ENCODE measurements around the gene SLC25A47. TPM values are rescaled to one million over a fixed set of nuclear protein-coding genes. Genes with fewer than 3 reads are reported as not detected.

The SLC25A47 gene
- total and polyA plus RNA-seq, 2 of the 4 experiments (the other 2 are of a cell fraction): not detected

GRCh38 chr14:100298551-100299237 is 24.4 kb upstream of the SLC25A47 start:
- Histone ChIP-seq H2BK20ac (ENCODE audit: low read depth, low read length) (no peak overlapping the region), H2BK5ac (ENCODE audit: low read depth, low read length, poor library complexity, severe bottlenecking) (no peak overlapping the region), H2AFZ (replicated peaks; ENCODE audit: low read length, poor library complexity) (no peak overlapping the region), H3K4me1 (ENCODE audit: control insufficient read depth, insufficient read depth, low read length) (peaks cover 15% of the 10 kb centered on the region), H3K27ac (ENCODE audit: insufficient read depth, low read length) (no peak overlapping the region), H2AK9ac (replicated peaks; ENCODE audit: low read depth, low read length, poor library complexity) (no peak overlapping the region), H3K4me3 (ENCODE audit: insufficient read depth, low read depth, low read length) (no peak overlapping the region), H3K79me1 (ENCODE audit: low read depth in 1 of 2, low read length in 2 of 2) (peaks cover 14 to 81% of the 10 kb centered on the region in 2 experiments), H4K91ac (ENCODE audit: insufficient read depth, low read depth, low read length) (no peak overlapping the region), H3K36me3 (ENCODE audit: control insufficient read depth, insufficient read depth, low read length) (peaks cover 19% of the 10 kb centered on the region; the same call in 1 of the 2 replicates), H2AK5ac (ENCODE audit: low read depth, low read length) (no peak overlapping the region), H3K9me1 (ENCODE audit: insufficient read depth, low read length) (peaks cover 6% of the 10 kb centered on the region), H2BK120ac (ENCODE audit: low read depth, low read length) (no peak overlapping the region), H3K23ac (ENCODE audit: low read depth, low read length) (no peak overlapping the region), H3K4me2 (ENCODE audit: low read depth, low read length) (no peak overlapping the region), H4K5ac (ENCODE audit: low read depth, low read length) (no peak overlapping the region), H2BK15ac (ENCODE audit: low read depth, low read length) (no peak overlapping the region), H3K4ac (ENCODE audit: low read depth, low read length) (no peak overlapping the region), H3K56ac (ENCODE audit: extremely low read depth, insufficient read depth, low read length) (no peak overlapping the region), H4K20me1 (ENCODE audit: insufficient read depth, low read length) (peaks cover 60% of the 10 kb centered on the region), H3K18ac (ENCODE audit: low read depth, low read length) (no peak overlapping the region), H3K27me3 (ENCODE audit: control insufficient read depth, insufficient read depth, low read length) (no peaks in the 10 kb centered on the region), H3K14ac (replicated peaks; ENCODE audit: low read depth, low read length) (no peak overlapping the region), H4K8ac (ENCODE audit: low read depth in 2 of 2, low read length in 2 of 2) (no peak overlapping the region), H3K9ac (ENCODE audit: low read depth, low read length) (no peak overlapping the region), H3K9me3 (ENCODE audit: control insufficient read depth, insufficient read depth, low read length) (no peaks in the 10 kb centered on the region)
- TF ChIP-seq CHD1 (IDR thresholded peaks at IDR 0.05; ENCODE audit: low read depth, low read length) (no peak), SMC3 (IDR thresholded peaks at IDR 0.05; ENCODE audit: low read depth, low read length) (no peak), USF2 (IDR thresholded peaks at IDR 0.05; ENCODE audit: low read depth, low read length) (no peak), RCOR1 (IDR thresholded peaks at IDR 0.05; ENCODE audit: insufficient replicate concordance, low read length) (no peak), BHLHE40 (IDR thresholded peaks at IDR 0.05; ENCODE audit: low read depth, low read length) (no peak), NFE2L2 (IDR thresholded peaks at IDR 0.05; ENCODE audit: low read depth, low read length) (no peak), FOS (IDR thresholded peaks at IDR 0.05; ENCODE audit: low read depth, low read length) (no peak), CEBPB (IDR thresholded peaks at IDR 0.05; ENCODE audit: low read depth, low read length) (no peak), MAFK (IDR thresholded peaks at IDR 0.05; ENCODE audit: low read depth, low read length) (no peak), CTCF (conservative IDR thresholded peaks at IDR 0.05; ENCODE audit: low read depth, low read length) (no peak), MAZ (IDR thresholded peaks at IDR 0.05; ENCODE audit: borderline replicate concordance, low read depth, low read length) (no peak)
- ChIA-PET CTCF (no interaction called here), POLR2A (ENCODE audit: unreplicated experiment) (no interaction called here)
- intact Hi-C loops (cut with micrococcal nuclease) (no loop called here), dilution Hi-C loops (cut with HindIII; ENCODE audit: low sequenced_read_pairs, unreplicated experiment) (no loop called here), in situ Hi-C loops (cut with MboI; ENCODE audit: low sequenced_read_pairs) (no loop called here)
- ATAC-seq (ENCODE audit: low read depth) (no peak), DNase-seq (no peak)
- BruUV-seq (replicated peaks): no TSS peak
- WGBS, 2 experiments (ENCODE audit: extremely low coverage in 2 of 2, insufficient read length in 1 of 2): 70% methylated on average over 3 of the region's 14 CpGs; no CpG with 5 or more reads in 1 of the 2 experiments
